ENCODE data around the gene LPCAT1. TPM values are rescaled to one million over a fixed set of nuclear protein-coding genes. Genes with fewer than 3 reads are reported as not detected.

The LPCAT1 gene
- total RNA-seq, 1 donor, result 41.3 TPM

GRCh38 chr5:1553539-1554409 lies 30.0 kb upstream of the LPCAT1 start:
- no peak for DNase-seq (ENCODE audit: low read depth)
- TF ChIP-seq CTCF (IDR thresholded peaks at IDR 0.05; ENCODE audit: insufficient read depth, low read length), result no peak
- no peak overlapping the region for H3K4me3 ChIP-seq (ENCODE audit: low read depth, low read length)

- no peak overlapping the region for H3K4me3 ChIP-seq (ENCODE audit: low read depth, low read length)
- no peak for TF ChIP-seq CTCF (IDR thresholded peaks at IDR 0.05; ENCODE audit: insufficient read depth, low read length)
- peak; percentile 59 for DNase-seq (ENCODE audit: low read depth)
Measured at GRCh38 chr5:1552521-1553255, 28.9 kb upstream of the LPCAT1 start.

- DNase-seq (ENCODE audit: low read depth), result no peak
- H3K4me3 ChIP-seq (ENCODE audit: low read depth, low read length), result no peak overlapping the region
- no peak for TF ChIP-seq CTCF (IDR thresholded peaks at IDR 0.05; ENCODE audit: insufficient read depth, low read length)
Measured at GRCh38 chr5:1551426-1552301, 27.9 kb upstream of the LPCAT1 start.

GRCh38 chr5:1550287-1551076 lies 26.7 kb upstream of the LPCAT1 start:
- H3K4me3 ChIP-seq (ENCODE audit: low read depth, low read length), result no peak overlapping the region
- TF ChIP-seq CTCF (IDR thresholded peaks at IDR 0.05; ENCODE audit: insufficient read depth, low read length), result no peak
- no peak for DNase-seq (ENCODE audit: low read depth)

- TF ChIP-seq CTCF (IDR thresholded peaks at IDR 0.05; ENCODE audit: insufficient read depth, low read length), result no peak
- no peak for DNase-seq (ENCODE audit: low read depth)
- no peak overlapping the region for H3K4me3 ChIP-seq (ENCODE audit: low read depth, low read length)
Measured at GRCh38 chr5:1549475-1550030, 25.8 kb upstream of the LPCAT1 start.

Measured in fibroblast of the aortic adventitia (primary cell).